Pancreas (tissue), 10 donors: ENCODE measurements around the gene AMH. TPM values are rescaled to one million over a fixed set of nuclear protein-coding genes. Genes with fewer than 3 reads are reported as not detected.
A peak's percentile ranks its signal among the peaks of the same experiment; 100 is the strongest.
"Not testable (repeated sequence)": the region's sequence is repeated elsewhere in the genome, so short reads cannot be mapped to it uniquely, and the experiment has no call there.

Experiments
- ATAC-seq, 4 donors: fragments of 200-7000 bp; cut with Tn5 transposase; one replicate each; pipeline versions ENCODE4 v1.8.0 to v1.9.1; 2020; ENCODE audit warnings: mild to moderate bottlenecking in 4 of 4, moderate library complexity in 4 of 4
- DNase-seq, 6 donors: peaks; one replicate each; pipeline ENCODE4 v3.0.0-alpha.2; 2020
- FAIRE-seq: peaks from 2 replicates; lab custom pipeline; 2012; peaks lifted over from hg19 to GRCh38; lab: Jason Lieb, UNC
- H3K27ac ChIP-seq, 4 donors: fragments of 200-600 bp; sonication (generic); 1 replicate in 3 of 4; 2 replicates in 1 of 4; pipeline versions ENCODE4 v1.5.0 to v1.8.0; 2020
- H3K27me3 ChIP-seq, 4 donors: fragments of 200-600 bp; one replicate each; pipeline ENCODE4 v1.8.0; 2021
- H3K36me3 ChIP-seq, 3 donors: fragments of 200-600 bp; sonication (generic) in 1 of 3; one replicate each; pipeline versions ENCODE4 v1.5.0 to v1.8.0; 2020 to 2021
- H3K4me1 ChIP-seq, 3 donors: fragments of 200-600 bp; one replicate each; pipeline ENCODE4 v1.8.0; 2021
- H3K4me3 ChIP-seq, 4 donors: fragments of 200-600 bp; sonication (generic) in 2 of 4; one replicate each; pipeline versions ENCODE4 v1.5.0 to v1.8.0; 2020 to 2021
- H3K9me3 ChIP-seq, 4 donors: fragments of 200-600 bp; one replicate each; pipeline ENCODE4 v1.8.0; 2021
- WGBS, 2 donors: extraction: QIAGEN DNeasy Blood & Tissue Kit; methylation state at CpG; one replicate each; pipeline ENCODE4 v1.1.7; 2013; 5-methylcytosine and 5-hydroxymethylcytosine counted together
- intact Hi-C, 3 donors: fragments of 100-400 bp; cut with DNase I; formaldehyde crosslinking; loops; one replicate each; pipeline versions ENCODE4 v1.11.1 to v1.14.2; 2022
- polyA plus RNA-seq, 2 donors: library from polyadenylated mRNA; stranded (reverse); fragments of 200-250 nt; gene quantifications; one replicate each; pipeline ENCODE4 v1.2.3, GENCODE V29; 2013
- total RNA-seq, 6 donors: library from RNA; stranded (reverse); fragmentation: NEBNext Ultra II Directional in 4 of 6; extraction: Animal tissue kit (Norgen Biotek cat#: 25700) in 4 of 6; gene quantifications; one replicate each; pipeline versions ENCODE4 v1.2.1 to v1.2.4, GENCODE V29; 2021 to 2023
- TF ChIP-seq, protein P1 (sequence below), 4 donors: fragments of 200-600 bp; sonication (generic) in 3 of 4; IDR thresholded peaks; one replicate each; pipeline versions ENCODE4 v1.5.0 to v1.8.0; 2021; ENCODE audit warnings: antibody characterized with exemption in 4 of 4
- donor health status: healthy with polysubstance abuse.
- donor health status: DM: no; HTN: no; CAD: no; lungs with moderate emphysema.
- donor health status: DM: no; HTN: no; CAD: no.
- donor health status: control.
- donor health status: control.
- donor health status: Bipolar disorder and iron deficiency.
- donor health status: DM: yes; HTN: yes; CAD: no.
- donor health status: DM: no; HTN: no; CAD: no.
- donor health status: DM: no; HTN: no; CAD: no.
- donor health status: DM: yes; HTN: yes; CAD: no.

The AMH gene
- total and polyA plus RNA-seq, 8 donors: 1.4 to 9.5 (median 2.4) TPM

DNA sequence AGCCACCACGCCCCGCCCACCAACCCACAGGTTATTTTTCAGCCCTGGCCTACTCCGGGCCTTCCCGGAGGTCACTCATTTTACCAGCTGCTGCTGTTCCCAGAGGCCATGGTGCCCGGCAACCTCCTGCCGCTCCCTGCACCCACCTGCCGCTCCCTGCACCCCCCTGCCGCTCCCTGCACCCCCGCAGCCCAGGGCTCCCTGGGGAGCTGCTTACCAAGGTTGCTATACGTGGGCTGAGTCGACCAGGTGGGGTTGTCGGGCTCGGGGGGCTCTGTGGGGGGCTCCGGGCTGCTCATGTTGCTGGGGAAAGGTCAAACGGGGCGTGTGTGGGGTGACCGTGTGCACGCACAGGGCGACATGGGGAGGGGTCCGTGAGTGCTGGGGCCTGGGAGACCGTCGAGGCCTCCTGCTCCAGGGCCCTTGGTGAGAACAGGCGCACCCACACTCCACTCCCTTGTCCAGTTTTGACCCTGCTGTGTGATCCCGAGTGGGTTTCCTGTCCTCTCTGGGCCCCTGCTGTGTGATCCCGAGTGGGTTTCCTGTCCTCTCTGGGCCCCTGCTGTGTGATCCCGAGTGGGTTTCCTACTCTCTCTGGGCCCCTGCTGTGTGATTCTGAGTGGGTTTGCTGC is 31.6 kb downstream of the AMH start:
- intact Hi-C loops: no loop called here
- no peak for FAIRE-seq
- H3K9me3 ChIP-seq: no peaks in the 10 kb centered on the region
- peaks cover 0 to 5% (median 0%) of the 10 kb centered on the region in 3 donors for H3K4me1 ChIP-seq
- DNase-seq: peak in 4 of 6 donors; percentile 63 to 80 (median 69)
- TF ChIP-seq, protein P1, sequence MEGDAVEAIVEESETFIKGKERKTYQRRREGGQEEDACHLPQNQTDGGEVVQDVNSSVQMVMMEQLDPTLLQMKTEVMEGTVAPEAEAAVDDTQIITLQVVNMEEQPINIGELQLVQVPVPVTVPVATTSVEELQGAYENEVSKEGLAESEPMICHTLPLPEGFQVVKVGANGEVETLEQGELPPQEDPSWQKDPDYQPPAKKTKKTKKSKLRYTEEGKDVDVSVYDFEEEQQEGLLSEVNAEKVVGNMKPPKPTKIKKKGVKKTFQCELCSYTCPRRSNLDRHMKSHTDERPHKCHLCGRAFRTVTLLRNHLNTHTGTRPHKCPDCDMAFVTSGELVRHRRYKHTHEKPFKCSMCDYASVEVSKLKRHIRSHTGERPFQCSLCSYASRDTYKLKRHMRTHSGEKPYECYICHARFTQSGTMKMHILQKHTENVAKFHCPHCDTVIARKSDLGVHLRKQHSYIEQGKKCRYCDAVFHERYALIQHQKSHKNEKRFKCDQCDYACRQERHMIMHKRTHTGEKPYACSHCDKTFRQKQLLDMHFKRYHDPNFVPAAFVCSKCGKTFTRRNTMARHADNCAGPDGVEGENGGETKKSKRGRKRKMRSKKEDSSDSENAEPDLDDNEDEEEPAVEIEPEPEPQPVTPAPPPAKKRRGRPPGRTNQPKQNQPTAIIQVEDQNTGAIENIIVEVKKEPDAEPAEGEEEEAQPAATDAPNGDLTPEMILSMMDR (IDR thresholded peaks at IDR 0.05): no peak
- 50 to 54% methylated on average over 22 to 26 of the region's 26 CpGs for WGBS, 2 donors
- no peaks in the 10 kb centered on the region for H3K36me3 ChIP-seq
- H3K4me3 ChIP-seq: no peak overlapping the region
- H3K27me3 ChIP-seq: no peaks in the 10 kb centered on the region
- ATAC-seq: peak; percentile 43 to 83 (median 60)
- no peak overlapping the region for H3K27ac ChIP-seq

DNA sequence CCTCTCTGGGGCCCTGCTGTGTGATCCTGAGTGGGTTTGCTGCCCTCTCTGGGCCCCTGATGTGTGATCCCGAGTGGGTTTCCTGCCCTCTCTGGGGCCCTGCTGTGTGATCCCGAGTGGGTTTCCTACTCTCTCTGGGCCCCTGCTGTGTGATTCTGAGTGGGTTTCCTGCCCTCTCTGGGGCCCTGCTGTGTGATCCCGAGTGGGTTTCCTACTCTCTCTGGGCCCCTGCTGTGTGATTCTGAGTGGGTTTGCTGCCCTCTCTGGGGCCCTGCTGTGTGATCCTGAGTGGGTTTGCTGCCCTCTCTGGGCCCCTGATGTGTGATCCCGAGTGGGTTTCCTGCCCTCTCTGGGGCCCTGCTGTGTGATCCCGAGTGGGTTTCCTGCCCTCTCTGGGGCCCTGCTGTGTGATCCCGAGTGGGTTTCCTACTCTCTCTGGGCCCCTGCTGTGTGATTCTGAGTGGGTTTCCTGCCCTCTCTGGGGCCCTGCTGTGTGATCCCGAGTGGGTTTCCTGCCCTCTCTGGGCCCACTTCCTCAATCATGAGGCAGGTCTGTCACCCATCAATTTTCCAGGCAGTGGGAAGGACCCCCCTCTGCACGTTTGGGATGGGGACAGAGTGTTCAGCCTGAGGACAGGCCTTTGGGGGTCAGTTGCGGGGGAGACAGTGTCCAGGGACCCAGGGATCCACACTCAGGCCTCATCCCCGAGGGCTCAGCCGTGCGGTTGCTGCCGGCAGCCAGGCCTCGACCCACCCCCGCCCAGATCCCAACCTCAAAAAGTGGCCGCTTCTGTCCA is 32.3 kb downstream of the AMH start:
- H3K27ac ChIP-seq: peak overlapping the region in 1 of 4 donors; percentile 22
- DNase-seq, H3K36me3 ChIP-seq, H3K27me3 ChIP-seq, H3K9me3 ChIP-seq, intact Hi-C loops, FAIRE-seq, H3K4me1 ChIP-seq: not testable (repeated sequence)
- 40 to 53% methylated on average over 14 to 16 of the region's 16 CpGs for WGBS, 2 donors
- peak overlapping the region in 1 of 4 donors; percentile 29 for H3K4me3 ChIP-seq
- peak in 2 of 4 donors; percentile 6 to 31 for ATAC-seq

DNA sequence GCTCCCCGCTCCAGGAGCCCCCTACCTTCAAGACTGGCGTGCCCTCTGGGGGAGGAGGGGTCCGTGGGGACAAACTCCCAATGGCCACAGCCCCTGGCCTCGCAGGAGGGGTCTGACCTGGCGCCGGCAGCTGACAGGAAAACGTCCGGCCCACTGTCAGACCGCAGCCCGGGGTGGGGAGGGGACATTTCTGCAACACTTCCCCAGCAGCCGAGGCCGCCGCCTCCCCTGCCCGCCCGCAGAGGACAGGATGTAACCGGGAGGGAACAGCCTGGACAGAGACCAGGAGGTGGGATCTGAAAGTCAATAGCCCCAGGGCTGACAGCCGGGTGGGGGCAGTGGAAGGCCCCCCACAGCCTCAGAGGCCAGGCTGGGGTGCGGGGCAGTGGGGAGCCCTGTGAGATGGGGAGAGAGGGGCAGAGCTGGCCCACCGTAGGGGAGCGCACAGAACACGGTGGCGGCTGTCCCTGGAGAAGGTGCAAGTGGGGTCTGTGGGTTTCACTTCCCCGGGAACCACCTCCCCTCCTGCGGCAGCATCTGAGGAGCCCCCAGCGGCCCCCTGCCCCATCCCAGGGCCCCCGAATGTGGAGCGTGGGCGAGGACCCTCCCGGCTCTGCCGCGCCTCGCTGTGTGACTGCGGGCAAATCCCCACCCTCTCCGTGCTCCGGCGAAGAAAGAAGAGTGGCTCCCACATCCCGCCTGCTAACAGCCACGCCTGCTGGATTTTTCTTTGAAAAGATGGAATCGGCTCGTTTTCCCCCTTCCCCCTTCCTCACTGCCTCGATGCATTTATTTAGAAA is 33.1 kb downstream of the AMH start, which contains the start of gene PEAK3:
Gene PEAK3 (minus strand): TSS at position 114 of the 800 bp plus-strand sequence. CDS start 1,244 bp downstream, outside the sequence.
- Histone ChIP-seq H3K36me3 (no peaks in the 10 kb centered on the region), H3K27me3 (no peaks in the 10 kb centered on the region), H3K9me3 (no peaks in the 10 kb centered on the region), H3K4me3 (peak within 1 kb of the TSS in 1 of 4 donors; percentile 29), H3K4me1 (peaks cover 0 to 5% (median 0%) of the 10 kb centered on the region in 3 donors), H3K27ac (peak within 1 kb of the TSS in 1 of 4 donors; percentile 22)
- no peak for FAIRE-seq
- intact Hi-C loops: no loop called here
- peak in 3 of 4 donors; percentile 58 to 80 (median 75) for ATAC-seq
- 42 to 44% methylated on average over 41 of the region's 41 CpGs for WGBS, 2 donors
- TF ChIP-seq, protein P1 (IDR thresholded peaks at IDR 0.05): no peak
- DNase-seq: peak in 2 of 6 donors; percentile 70

DNA sequence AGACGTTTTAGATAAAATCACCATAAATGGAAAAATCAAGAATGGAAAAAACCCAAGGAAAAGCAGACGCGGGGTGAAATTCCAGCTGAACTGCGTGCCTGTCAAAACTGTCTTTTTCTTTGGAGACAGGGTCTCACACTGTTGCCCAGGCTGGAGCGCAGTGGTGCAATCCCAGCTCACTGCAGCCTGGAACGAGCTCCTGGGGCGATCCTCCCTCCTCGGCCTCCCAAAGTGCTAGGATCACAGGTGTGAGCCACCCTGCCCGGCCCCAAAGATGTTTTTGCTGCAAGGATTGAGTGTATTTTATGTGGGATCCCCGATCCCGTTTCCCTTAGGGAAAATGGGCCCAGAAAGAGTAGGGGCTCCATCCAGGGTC is 33.7 kb downstream of the AMH start:
- H3K4me3 ChIP-seq: no peak overlapping the region
- H3K27ac ChIP-seq: no peak overlapping the region
- no peaks in the 10 kb centered on the region for H3K36me3 ChIP-seq
- TF ChIP-seq, protein P1 (IDR thresholded peaks at IDR 0.05): no peak
- H3K4me1 ChIP-seq: peaks cover 0 to 5% (median 0%) of the 10 kb centered on the region in 3 donors
- H3K9me3 ChIP-seq: no peaks in the 10 kb centered on the region
- WGBS, 2 donors: 69 to 70% methylated on average over 11 of the region's 11 CpGs
- intact Hi-C loops: no loop called here
- no peak for DNase-seq
- no peak for FAIRE-seq
- no peaks in the 10 kb centered on the region for H3K27me3 ChIP-seq
- ATAC-seq: no peak
